ENCODE data around the gene PRAME.
"Not testable (repeated sequence)": the region's sequence is repeated elsewhere in the genome, so short reads cannot be mapped to it uniquely, and the experiment has no call there.

The PRAME gene

GRCh38 chr22:22593964-22594656 lies 35.0 kb upstream of the PRAME start:
- no peaks in the 10 kb centered on the region for H3K4me1 ChIP-seq (ENCODE audit: control insufficient read depth in 5 of 5, insufficient read depth in 5 of 5, low read length in 5 of 5)
- H3K36me3 ChIP-seq (ENCODE audit: control insufficient read depth in 5 of 5, insufficient read depth in 5 of 5, low read length in 5 of 5), result no peaks in the 10 kb centered on the region
- H3K4me3 ChIP-seq (ENCODE audit: low read depth in 1 of 5, low read length in 5 of 5), result no peak overlapping the region
- H3K9me3 ChIP-seq (ENCODE audit: control insufficient read depth in 5 of 5, low read length in 5 of 5), result no peaks in the 10 kb centered on the region
- no peak overlapping the region for H3K9ac ChIP-seq (ENCODE audit: low read length in 5 of 5)
- no peak overlapping the region for H3K27ac ChIP-seq (ENCODE audit: low read depth, low read length)
- H3K27me3 ChIP-seq (ENCODE audit: control insufficient read depth in 5 of 5, insufficient read depth in 4 of 5, low read length in 5 of 5), result peaks cover 0 to 8% (median 3%) of the 10 kb centered on the region in 5 donors

- no peak overlapping the region for H3K9ac ChIP-seq (ENCODE audit: low read length in 5 of 5)
- H3K4me1 ChIP-seq (ENCODE audit: control insufficient read depth in 5 of 5, insufficient read depth in 5 of 5, low read length in 5 of 5), result peaks cover 0 to 8% (median 0%) of the 10 kb centered on the region in 5 donors
- H3K9me3 ChIP-seq (ENCODE audit: control insufficient read depth in 5 of 5, low read length in 5 of 5), result no peaks in the 10 kb centered on the region
- no peak overlapping the region for H3K4me3 ChIP-seq (ENCODE audit: low read depth in 1 of 5, low read length in 5 of 5)
- H3K36me3 ChIP-seq (ENCODE audit: control insufficient read depth in 5 of 5, insufficient read depth in 5 of 5, low read length in 5 of 5), result no peaks in the 10 kb centered on the region
- peaks cover 0 to 13% (median 0%) of the 10 kb centered on the region in 5 donors for H3K27me3 ChIP-seq (ENCODE audit: control insufficient read depth in 5 of 5, insufficient read depth in 4 of 5, low read length in 5 of 5)
- no peak overlapping the region for H3K27ac ChIP-seq (ENCODE audit: low read depth, low read length)
Measured at GRCh38 chr22:22593250-22593649, 34.2 kb upstream of the PRAME start.

DNA sequence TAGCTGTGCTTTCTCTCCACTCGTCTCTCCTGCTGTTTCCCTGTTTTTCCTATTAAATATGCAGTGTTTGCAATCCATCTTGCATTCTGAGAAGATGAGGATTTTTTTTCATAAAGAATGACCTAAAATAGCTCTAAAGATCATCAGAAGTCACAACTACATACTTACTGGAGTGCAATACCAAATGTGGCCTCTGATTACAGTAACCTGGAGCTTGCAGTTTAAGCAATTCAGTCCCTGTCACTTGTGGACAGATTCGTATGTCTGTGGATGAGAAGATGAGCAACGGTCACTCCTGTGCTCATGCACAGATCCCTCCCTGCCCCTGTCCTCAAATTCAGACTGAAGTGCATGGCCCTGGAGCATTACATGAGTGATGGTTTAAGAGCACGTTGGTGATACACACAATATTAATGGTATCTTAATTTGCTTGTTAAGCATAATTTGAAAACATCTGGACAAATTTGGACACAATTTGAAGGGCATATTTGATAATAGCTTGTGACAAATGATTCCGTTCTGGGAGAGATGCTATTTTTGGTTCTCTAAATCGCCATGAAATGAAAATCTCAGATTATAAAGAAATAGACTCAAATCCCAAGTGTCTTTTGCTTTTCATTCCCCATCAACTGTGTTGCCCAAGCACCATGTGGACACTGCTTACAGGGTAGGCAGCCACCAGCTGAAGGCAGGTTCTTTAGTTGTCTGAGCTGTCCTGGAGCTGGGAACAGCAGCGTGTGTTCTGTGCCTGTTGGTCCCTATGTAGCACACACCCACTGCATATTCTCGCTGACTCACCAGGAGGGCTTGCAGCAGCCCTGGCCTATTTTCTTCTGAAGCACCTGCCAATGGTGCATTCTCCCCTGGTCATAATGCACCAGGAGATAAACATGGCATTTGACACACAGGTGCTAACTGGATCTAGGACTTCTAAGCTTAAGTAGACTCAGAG lies 32.6 kb upstream of the PRAME start:
- Histone ChIP-seq H3K9ac (ENCODE audit: low read length in 5 of 5) (no peak overlapping the region), H3K4me3 (ENCODE audit: low read depth in 1 of 5, low read length in 5 of 5) (no peak overlapping the region)

DNA sequence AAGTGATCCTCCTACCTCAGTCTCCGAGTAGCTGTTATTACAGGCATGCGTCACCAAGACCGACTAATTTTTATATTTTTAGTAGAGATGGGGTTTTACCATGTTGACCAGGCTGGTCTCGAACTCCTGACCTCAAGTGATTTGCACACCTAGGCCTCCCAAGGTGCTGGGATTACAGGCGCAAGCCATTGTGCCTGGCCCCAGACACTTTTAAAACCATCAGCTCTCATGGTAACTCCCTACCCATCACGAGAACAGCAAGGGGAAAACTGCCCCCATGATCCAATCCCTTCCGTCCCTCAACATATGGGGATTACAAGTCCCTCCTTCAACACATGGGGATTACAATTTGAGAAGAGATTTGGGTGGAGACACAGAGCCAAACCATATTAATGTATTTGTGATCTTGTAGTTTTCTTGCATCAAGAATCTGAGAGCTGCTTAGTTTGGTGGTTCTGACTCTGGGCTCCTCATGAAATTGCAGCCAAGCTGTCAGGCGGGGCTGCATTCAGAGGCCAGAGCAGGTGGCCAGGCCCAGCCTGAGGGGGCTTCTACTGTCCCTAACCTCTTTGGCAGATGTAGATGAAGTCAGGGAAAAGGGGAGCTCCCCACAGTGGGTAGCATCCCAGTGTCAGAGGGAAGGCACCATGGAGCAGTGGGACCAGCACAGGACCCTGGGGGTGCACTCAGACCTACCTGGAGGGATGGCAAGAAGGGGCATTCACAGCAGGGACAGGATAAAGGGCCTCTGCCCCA lies 31.2 kb upstream of the PRAME start:
- Histone ChIP-seq H3K9ac (ENCODE audit: low read length in 5 of 5) (no peak overlapping the region), H3K4me1 (ENCODE audit: control insufficient read depth in 5 of 5, insufficient read depth in 5 of 5, low read length in 5 of 5) (peaks cover 0 to 8% (median 0%) of the 10 kb centered on the region in 5 donors), H3K4me3 (ENCODE audit: low read depth in 1 of 5, low read length in 5 of 5) (no peak overlapping the region), H3K9me3 (ENCODE audit: control insufficient read depth in 5 of 5, low read length in 5 of 5) (no peaks in the 10 kb centered on the region), H3K27ac (ENCODE audit: low read depth, low read length) (no peak overlapping the region), H3K27me3 (ENCODE audit: control insufficient read depth in 5 of 5, insufficient read depth in 4 of 5, low read length in 5 of 5) (peaks cover 0 to 13% (median 2%) of the 10 kb centered on the region in 5 donors), H3K36me3 (ENCODE audit: control insufficient read depth in 5 of 5, insufficient read depth in 5 of 5, low read length in 5 of 5) (no peaks in the 10 kb centered on the region)

More for the DNA sequence above, 32.6 kb upstream of the PRAME start:
- Histone ChIP-seq H3K27ac (ENCODE audit: low read depth, low read length) (no peak overlapping the region), H3K4me1 (ENCODE audit: control insufficient read depth in 5 of 5, insufficient read depth in 5 of 5, low read length in 5 of 5) (peaks cover 0 to 8% (median 0%) of the 10 kb centered on the region in 5 donors), H3K27me3 (ENCODE audit: control insufficient read depth in 5 of 5, insufficient read depth in 4 of 5, low read length in 5 of 5) (peaks cover 0 to 13% (median 1%) of the 10 kb centered on the region in 5 donors), H3K36me3 (ENCODE audit: control insufficient read depth in 5 of 5, insufficient read depth in 5 of 5, low read length in 5 of 5) (no peaks in the 10 kb centered on the region), H3K9me3 (ENCODE audit: control insufficient read depth in 5 of 5, low read length in 5 of 5) (no peaks in the 10 kb centered on the region)

DNA sequence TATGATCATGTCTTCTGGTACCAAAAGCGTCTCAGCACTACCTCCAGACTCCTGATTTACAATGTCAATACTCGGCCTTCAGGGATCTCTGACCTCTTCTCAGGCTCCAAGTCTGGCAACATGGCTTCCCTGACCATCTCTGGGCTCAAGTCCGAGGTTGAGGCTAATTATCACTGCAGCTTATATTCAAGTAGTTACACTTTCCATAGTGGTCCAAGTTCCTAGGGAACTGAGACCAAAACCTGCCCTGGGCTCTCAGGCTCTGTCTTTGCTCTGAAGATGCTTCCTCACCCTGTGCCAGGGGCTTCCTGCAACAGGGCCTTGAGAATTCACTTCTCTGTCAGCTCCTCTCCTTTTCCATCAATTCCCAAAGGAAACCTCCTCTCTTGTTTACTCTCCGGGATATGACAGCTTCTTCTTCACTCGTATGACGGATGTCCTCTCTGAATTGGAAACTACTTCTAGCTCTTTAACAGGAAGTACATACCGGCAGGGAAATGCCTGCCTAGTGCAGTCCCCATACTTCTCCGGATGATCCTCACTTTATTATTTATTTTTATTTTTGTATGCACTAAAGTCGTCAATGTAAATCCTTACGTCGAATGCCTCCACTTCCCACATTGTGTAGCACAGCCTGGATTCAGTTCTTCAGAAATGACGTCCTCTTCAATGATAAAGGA lies 29.6 kb upstream of the PRAME start:
- Histone ChIP-seq H3K27me3 (ENCODE audit: control insufficient read depth in 5 of 5, insufficient read depth in 4 of 5, low read length in 5 of 5) (peaks cover 0 to 10% (median 2%) of the 10 kb centered on the region in 5 donors), H3K9ac (ENCODE audit: low read length in 5 of 5) (no peak overlapping the region), H3K36me3 (ENCODE audit: control insufficient read depth in 5 of 5, insufficient read depth in 5 of 5, low read length in 5 of 5) (no peaks in the 10 kb centered on the region), H3K4me1 (ENCODE audit: control insufficient read depth in 5 of 5, insufficient read depth in 5 of 5, low read length in 5 of 5) (peaks cover 0 to 8% (median 0%) of the 10 kb centered on the region in 5 donors), H3K9me3 (ENCODE audit: control insufficient read depth in 5 of 5, low read length in 5 of 5) (no peaks in the 10 kb centered on the region), H3K27ac (ENCODE audit: low read depth, low read length) (no peak overlapping the region), H3K4me3 (ENCODE audit: low read depth in 1 of 5, low read length in 5 of 5) (no peak overlapping the region)

DNA sequence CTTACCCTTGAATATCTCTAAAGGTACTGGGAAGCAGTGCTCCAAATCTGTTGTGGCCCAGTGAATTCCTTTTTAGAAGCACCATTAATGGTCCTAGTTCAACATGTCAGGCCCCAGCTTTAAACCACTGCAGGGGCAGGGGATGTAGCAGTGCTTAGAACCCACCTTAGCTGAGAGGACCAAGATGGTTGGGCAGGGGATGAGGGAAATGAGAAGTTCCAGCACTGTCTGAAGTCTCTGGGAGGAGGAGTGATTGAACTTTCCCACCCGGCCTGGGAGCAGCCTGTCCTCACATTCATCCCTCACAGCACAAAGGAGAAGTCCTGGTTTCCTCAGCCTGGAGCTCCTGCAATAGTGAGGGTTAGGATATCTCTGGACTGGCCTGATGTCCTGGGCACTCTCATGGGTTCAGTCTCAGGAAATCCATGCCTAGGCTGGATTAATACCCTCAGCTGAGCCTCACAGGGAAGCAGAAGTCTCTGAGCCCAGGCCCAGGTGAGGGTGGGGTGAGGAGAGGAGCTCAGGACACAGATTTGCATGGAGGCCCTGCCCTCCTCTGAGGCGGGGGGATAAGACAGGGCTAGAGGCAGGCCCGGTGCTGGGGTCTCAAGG lies 28.6 kb upstream of the PRAME start:
- Histone ChIP-seq H3K4me1 (ENCODE audit: control insufficient read depth in 5 of 5, insufficient read depth in 5 of 5, low read length in 5 of 5) (peaks cover 0 to 8% (median 0%) of the 10 kb centered on the region in 5 donors), H3K36me3 (ENCODE audit: control insufficient read depth in 5 of 5, insufficient read depth in 5 of 5, low read length in 5 of 5) (no peaks in the 10 kb centered on the region), H3K9ac (ENCODE audit: low read length in 5 of 5) (no peak overlapping the region), H3K4me3 (ENCODE audit: low read depth in 1 of 5, low read length in 5 of 5) (no peak overlapping the region), H3K27ac (ENCODE audit: low read depth, low read length) (no peak overlapping the region), H3K9me3 (ENCODE audit: control insufficient read depth in 5 of 5, low read length in 5 of 5) (no peaks in the 10 kb centered on the region), H3K27me3 (ENCODE audit: control insufficient read depth in 5 of 5, insufficient read depth in 4 of 5, low read length in 5 of 5) (peaks cover 0 to 10% (median 2%) of the 10 kb centered on the region in 5 donors)

- Histone ChIP-seq H3K4me3 (ENCODE audit: low read depth in 1 of 5, low read length in 5 of 5) (no peak overlapping the region), H3K9me3 (ENCODE audit: control insufficient read depth in 5 of 5, low read length in 5 of 5) (no peaks in the 10 kb centered on the region), H3K9ac (ENCODE audit: low read length in 5 of 5) (no peak overlapping the region), H3K4me1 (ENCODE audit: control insufficient read depth in 5 of 5, insufficient read depth in 5 of 5, low read length in 5 of 5) (peaks cover 0 to 8% (median 0%) of the 10 kb centered on the region in 5 donors), H3K36me3 (ENCODE audit: control insufficient read depth in 5 of 5, insufficient read depth in 5 of 5, low read length in 5 of 5) (no peaks in the 10 kb centered on the region), H3K27ac (ENCODE audit: low read depth, low read length) (no peak overlapping the region), H3K27me3 (ENCODE audit: control insufficient read depth in 5 of 5, insufficient read depth in 4 of 5, low read length in 5 of 5) (peaks cover 0 to 9% (median 2%) of the 10 kb centered on the region in 5 donors)
Measured at GRCh38 chr22:22584722-22585121, 25.7 kb upstream of the PRAME start.

DNA sequence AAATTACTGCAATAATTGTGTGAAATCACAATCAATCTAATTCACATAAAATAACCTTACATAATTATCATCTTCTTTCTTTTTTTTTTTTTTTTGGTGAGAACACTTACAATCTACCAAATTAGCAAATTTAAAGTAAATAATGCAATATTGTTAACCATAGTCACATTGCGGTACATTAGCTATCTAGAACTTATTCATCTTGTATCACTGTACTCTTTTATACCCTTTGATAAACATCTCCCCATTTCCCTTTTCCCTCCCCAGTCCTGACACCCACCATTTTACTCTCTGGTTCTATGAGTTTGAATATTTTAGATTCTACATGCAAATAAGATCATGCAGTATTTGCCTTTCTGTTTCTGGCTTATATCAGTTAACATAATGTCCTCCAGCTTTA lies 24.0 kb upstream of the PRAME start:
- Histone ChIP-seq H3K4me1 (ENCODE audit: control insufficient read depth in 5 of 5, insufficient read depth in 5 of 5, low read length in 5 of 5) (peaks cover 0 to 5% (median 3%) of the 10 kb centered on the region in 5 donors), H3K27me3 (ENCODE audit: control insufficient read depth in 5 of 5, insufficient read depth in 4 of 5, low read length in 5 of 5) (peaks cover 0 to 3% (median 2%) of the 10 kb centered on the region in 5 donors), H3K4me3 (ENCODE audit: low read depth in 1 of 5, low read length in 5 of 5) (no peak overlapping the region)

GRCh38 chr22:22581524-22581923 lies 22.5 kb upstream of the PRAME start:
- not testable (repeated sequence) for H3K36me3 ChIP-seq (ENCODE audit: control insufficient read depth in 5 of 5, insufficient read depth in 5 of 5, low read length in 5 of 5); H3K4me3 ChIP-seq (ENCODE audit: low read depth in 1 of 5, low read length in 5 of 5); H3K27ac ChIP-seq (ENCODE audit: low read depth, low read length); H3K4me1 ChIP-seq (ENCODE audit: control insufficient read depth in 5 of 5, insufficient read depth in 5 of 5, low read length in 5 of 5); H3K9ac ChIP-seq (ENCODE audit: low read length in 5 of 5); H3K27me3 ChIP-seq (ENCODE audit: control insufficient read depth in 5 of 5, insufficient read depth in 4 of 5, low read length in 5 of 5); H3K9me3 ChIP-seq (ENCODE audit: control insufficient read depth in 5 of 5, low read length in 5 of 5)

More for the DNA sequence above, 24.0 kb upstream of the PRAME start:
- Histone ChIP-seq H3K36me3 (ENCODE audit: control insufficient read depth in 5 of 5, insufficient read depth in 5 of 5, low read length in 5 of 5) (no peaks in the 10 kb centered on the region), H3K9me3 (ENCODE audit: control insufficient read depth in 5 of 5, low read length in 5 of 5) (no peaks in the 10 kb centered on the region), H3K27ac (ENCODE audit: low read depth, low read length) (no peak overlapping the region), H3K9ac (ENCODE audit: low read length in 5 of 5) (no peak overlapping the region)
